HepG2 (cell line): ENCODE results near the gene STAP2. TPM values are rescaled to one million over a fixed set of nuclear protein-coding genes. Genes with fewer than 3 reads are reported as not detected.

Experiments
- DBP ChIP-seq: sonication (generic); formaldehyde crosslinking; IDR thresholded peaks from 2 replicates; pipeline ENCODE4 v1.4.0; 2020; ENCODE audit warnings: missing genetic modification reagents; ENCODE audit errors: not compliant biosample characterization
- HNRNPUL1 ChIP-seq: fragments of 200-400 bp; formaldehyde crosslinking; IDR thresholded peaks from 2 replicates; pipeline ENCODE4 v1.6.1; 2017; ENCODE audit warnings: low read depth, mild to moderate bottlenecking, low read length, moderate library complexity
- LBX2 ChIP-seq: sonication (generic); formaldehyde crosslinking; IDR thresholded peaks from 2 replicates; pipeline ENCODE4 v1.5.0; 2020; ENCODE audit warnings: missing genetic modification reagents, mild to moderate bottlenecking, borderline replicate concordance
- MEIS1 ChIP-seq: sonication (generic); formaldehyde crosslinking; IDR thresholded peaks from 2 replicates; pipeline ENCODE4 v1.9.0; 2021; ENCODE audit warnings: mild to moderate bottlenecking, missing genetic modification reagents, moderate library complexity, borderline replicate concordance
- PRPF4 ChIP-seq: fragments of 200-400 bp; formaldehyde crosslinking; IDR thresholded peaks from 2 replicates; pipeline ENCODE4 v1.6.1; 2016; ENCODE audit warnings: low read length, low read depth; ENCODE audit not compliant: poor library complexity, severe bottlenecking
- TEAD3 ChIP-seq: optimal IDR thresholded peaks from 2 replicates; pipeline ENCODE3; 2016; ENCODE audit warnings: borderline replicate concordance
- TOE1 ChIP-seq: sonication (generic); formaldehyde crosslinking; IDR thresholded peaks from 2 replicates; pipeline ENCODE4 v1.4.0; 2020; ENCODE audit warnings: mild to moderate bottlenecking, missing genetic modification reagents
- TOPORS ChIP-seq: sonication (generic); formaldehyde crosslinking; IDR thresholded peaks from 2 replicates; pipeline ENCODE4 v1.8.0; 2023; ENCODE audit warnings: mild to moderate bottlenecking, missing genetic modification reagents
- ZBTB4 ChIP-seq: sonication (generic); formaldehyde crosslinking; IDR thresholded peaks from 2 replicates; pipeline ENCODE4 v1.4.0; 2020; ENCODE audit warnings: missing genetic modification reagents, mild to moderate bottlenecking, borderline replicate concordance
- ZNF30 ChIP-seq: sonication (generic); formaldehyde crosslinking; IDR thresholded peaks from 2 replicates; pipeline ENCODE4 v1.5.0; 2020; ENCODE audit warnings: mild to moderate bottlenecking, missing genetic modification reagents
- ZNF552 ChIP-seq: sonication (generic); formaldehyde crosslinking; IDR thresholded peaks from 2 replicates; pipeline ENCODE4 v1.9.0; 2022; ENCODE audit warnings: missing genetic modification reagents, mild to moderate bottlenecking, borderline replicate concordance
- ZNF572 ChIP-seq: sonication (generic); formaldehyde crosslinking; IDR thresholded peaks from 2 replicates; pipeline ENCODE4 v1.5.1; 2020; ENCODE audit warnings: mild to moderate bottlenecking, missing genetic modification reagents
- ZNF605 ChIP-seq: sonication (generic); formaldehyde crosslinking; IDR thresholded peaks from 2 replicates; pipeline ENCODE4 v1.8.0; 2022; ENCODE audit warnings: mild to moderate bottlenecking, missing genetic modification reagents
- ZNF607 ChIP-seq: sonication (generic); formaldehyde crosslinking; IDR thresholded peaks from 2 replicates; pipeline ENCODE4 v1.5.1; 2020; ENCODE audit warnings: missing genetic modification reagents, mild to moderate bottlenecking, borderline replicate concordance
- ZNF619 ChIP-seq: sonication (generic); formaldehyde crosslinking; IDR thresholded peaks from 2 replicates; pipeline ENCODE4 v1.4.0; 2020; ENCODE audit warnings: mild to moderate bottlenecking, missing genetic modification reagents
- ZNF724P ChIP-seq: sonication (generic); formaldehyde crosslinking; IDR thresholded peaks from 2 replicates; pipeline ENCODE4 v1.8.0; 2022; ENCODE audit warnings: missing genetic modification reagents, borderline replicate concordance
- ZNF775 ChIP-seq: sonication (generic); formaldehyde crosslinking; IDR thresholded peaks from 2 replicates; pipeline ENCODE4 v1.4.0; 2020; ENCODE audit warnings: missing genetic modification reagents, mild to moderate bottlenecking, moderate library complexity, borderline replicate concordance
- ZSCAN12 ChIP-seq: sonication (generic); formaldehyde crosslinking; IDR thresholded peaks from 2 replicates; pipeline ENCODE4 v1.9.0; 2021; ENCODE audit warnings: mild to moderate bottlenecking, missing genetic modification reagents
- polyA plus RNA-seq, 8 experiments: library from polyadenylated mRNA; depleted of rRNA in 3 of 8; stranded (reverse) in 7 of 8; unstranded in 1 of 8; fragments of >200 nt; fragmentation: Illumina TruSeq in 4 of 8; extraction: Trizol in 4 of 8; gene quantifications; 2 replicates each; pipeline versions ENCODE4 v1.2.1 to v1.2.3, GENCODE V29; 2011 to 2016; ENCODE audit warnings: low read depth in 4 of 8, missing spikeins in 1 of 8, mixed read lengths in 1 of 8; ENCODE audit not compliant: insufficient read depth in 1 of 8
- total RNA-seq, 5 experiments: library from RNA; depleted of rRNA; stranded (reverse); fragments of >200 nt; fragmentation: Illumina TruSeq; extraction: Trizol; gene quantifications; 2 replicates each; pipeline ENCODE4 v1.2.3, GENCODE V29; 2016; ENCODE audit warnings: low read depth in 1 of 5
- TF ChIP-seq, protein P1 (sequence below): sonication (generic); IDR thresholded peaks from 2 replicates; pipeline ENCODE4 v1.6.1; 2016; ENCODE audit warnings: low read depth, borderline replicate concordance
- TF ChIP-seq, protein P2 (sequence below): sonication (generic); formaldehyde crosslinking; IDR thresholded peaks from 2 replicates; pipeline ENCODE4 v1.4.0; 2020; ENCODE audit warnings: missing genetic modification reagents
- TF ChIP-seq, protein P3 (sequence below): sonication (generic); formaldehyde crosslinking; IDR thresholded peaks from 2 replicates; pipeline ENCODE4 v1.5.0; 2020; ENCODE audit warnings: missing genetic modification reagents

STAP2 gene
- total and polyA plus RNA-seq, 2 of the 13 experiments (the other 11 are each of a cell fraction or from before 2014, with no cell fraction given): 39.0 to 43.7 TPM

DNA sequence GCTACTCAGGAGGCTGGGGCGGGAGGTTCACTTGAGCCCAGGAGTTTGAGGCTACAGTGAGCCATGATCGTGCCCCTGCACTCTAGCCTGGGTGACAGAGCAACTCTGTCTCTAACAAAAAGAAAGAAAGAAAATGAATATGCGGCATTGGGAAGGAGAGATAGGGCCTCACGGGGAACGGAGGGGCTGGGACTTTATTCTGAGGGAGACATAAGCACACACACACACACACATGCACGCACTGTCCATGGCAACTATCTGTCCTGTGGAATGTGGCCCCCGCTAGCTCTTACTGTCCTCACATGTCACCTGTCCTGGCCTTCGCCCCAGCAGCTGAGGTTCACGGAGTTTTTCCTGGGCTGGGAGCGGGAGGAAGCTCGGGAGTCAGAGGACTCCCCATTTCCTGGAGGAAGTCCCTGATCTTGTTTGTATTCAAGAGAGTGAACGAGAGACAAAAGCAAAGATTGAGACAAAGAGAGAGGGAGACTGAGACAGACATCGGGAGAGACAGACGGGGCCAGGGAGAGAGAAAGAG, 654 bp downstream of the STAP2 start (continued):
- no peak; the same call in 1 of the 2 replicates for TF ChIP-seq MEIS1 (CRISPR knock-in tag)
- TF ChIP-seq ZSCAN12 (CRISPR knock-in tag): no peak
- TF ChIP-seq HNRNPUL1: no peak
- no peak for TF ChIP-seq ZNF775
- TF ChIP-seq TOPORS (CRISPR knock-in tag): no peak
- TF ChIP-seq, protein P1, sequence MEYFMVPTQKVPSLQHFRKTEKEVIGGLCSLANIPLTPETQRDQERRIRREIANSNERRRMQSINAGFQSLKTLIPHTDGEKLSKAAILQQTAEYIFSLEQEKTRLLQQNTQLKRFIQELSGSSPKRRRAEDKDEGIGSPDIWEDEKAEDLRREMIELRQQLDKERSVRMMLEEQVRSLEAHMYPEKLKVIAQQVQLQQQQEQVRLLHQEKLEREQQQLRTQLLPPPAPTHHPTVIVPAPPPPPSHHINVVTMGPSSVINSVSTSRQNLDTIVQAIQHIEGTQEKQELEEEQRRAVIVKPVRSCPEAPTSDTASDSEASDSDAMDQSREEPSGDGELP: peak; percentile 86; the same call in 1 of the 2 replicates
- TF ChIP-seq PRPF4: no peak
- no peak for TF ChIP-seq ZNF619
- TF ChIP-seq ZBTB4: no peak
- TF ChIP-seq, protein P2, sequence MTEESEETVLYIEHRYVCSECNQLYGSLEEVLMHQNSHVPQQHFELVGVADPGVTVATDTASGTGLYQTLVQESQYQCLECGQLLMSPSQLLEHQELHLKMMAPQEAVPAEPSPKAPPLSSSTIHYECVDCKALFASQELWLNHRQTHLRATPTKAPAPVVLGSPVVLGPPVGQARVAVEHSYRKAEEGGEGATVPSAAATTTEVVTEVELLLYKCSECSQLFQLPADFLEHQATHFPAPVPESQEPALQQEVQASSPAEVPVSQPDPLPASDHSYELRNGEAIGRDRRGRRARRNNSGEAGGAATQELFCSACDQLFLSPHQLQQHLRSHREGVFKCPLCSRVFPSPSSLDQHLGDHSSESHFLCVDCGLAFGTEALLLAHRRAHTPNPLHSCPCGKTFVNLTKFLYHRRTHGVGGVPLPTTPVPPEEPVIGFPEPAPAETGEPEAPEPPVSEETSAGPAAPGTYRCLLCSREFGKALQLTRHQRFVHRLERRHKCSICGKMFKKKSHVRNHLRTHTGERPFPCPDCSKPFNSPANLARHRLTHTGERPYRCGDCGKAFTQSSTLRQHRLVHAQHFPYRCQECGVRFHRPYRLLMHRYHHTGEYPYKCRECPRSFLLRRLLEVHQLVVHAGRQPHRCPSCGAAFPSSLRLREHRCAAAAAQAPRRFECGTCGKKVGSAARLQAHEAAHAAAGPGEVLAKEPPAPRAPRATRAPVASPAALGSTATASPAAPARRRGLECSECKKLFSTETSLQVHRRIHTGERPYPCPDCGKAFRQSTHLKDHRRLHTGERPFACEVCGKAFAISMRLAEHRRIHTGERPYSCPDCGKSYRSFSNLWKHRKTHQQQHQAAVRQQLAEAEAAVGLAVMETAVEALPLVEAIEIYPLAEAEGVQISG (CRISPR knock-in tag): no peak
- TF ChIP-seq ZNF552 (CRISPR knock-in tag): no peak
- no peak for TF ChIP-seq ZNF30 (CRISPR knock-in tag)
- no peak for TF ChIP-seq ZNF572 (CRISPR knock-in tag)
- TF ChIP-seq TOE1 (CRISPR knock-in tag): no peak
- TF ChIP-seq ZNF607 (CRISPR knock-in tag): peak; percentile 47; the same call in 1 of the 2 replicates
- no peak for TF ChIP-seq DBP
- no peak for TF ChIP-seq ZNF605
- peak; percentile 57; the same call in 1 of the 2 replicates for TF ChIP-seq ZNF724P
- TF ChIP-seq LBX2 (CRISPR knock-in tag): no peak
- TF ChIP-seq, protein P3, sequence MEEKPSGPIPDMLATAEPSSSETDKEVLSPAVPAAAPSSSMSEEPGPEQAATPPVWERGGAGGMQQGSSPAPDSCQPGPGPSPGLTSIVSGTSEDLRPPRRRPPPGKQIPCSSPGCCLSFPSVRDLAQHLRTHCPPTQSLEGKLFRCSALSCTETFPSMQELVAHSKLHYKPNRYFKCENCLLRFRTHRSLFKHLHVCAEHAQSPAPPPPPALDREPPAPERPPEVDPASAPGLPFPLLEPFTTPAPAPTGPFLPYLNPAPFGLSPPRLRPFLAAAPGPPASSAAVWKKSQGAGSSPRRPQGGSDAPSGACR (CRISPR knock-in tag): no peak
- peak; percentile 97 for TF ChIP-seq TEAD3 (CRISPR knock-in tag)
